H1 (cell line): ENCODE data around the gene CDHR2. TPM values are rescaled to one million over a fixed set of nuclear protein-coding genes. Genes with fewer than 3 reads are reported as not detected.

ENCODE experiments used
- ASH2L ChIP-seq: fragments of 200-600, 300-600 bp; sonication (generic); IDR thresholded peaks from one replicate; pipeline ENCODE4 v1.7.1; 2017; ENCODE audit warnings: low read length
- ATF3 ChIP-seq: IDR thresholded peaks from 2 replicates; pipeline ENCODE4 v1.6.1; 2011; ENCODE audit warnings: low read depth, mild to moderate bottlenecking, low read length; ENCODE audit not compliant: insufficient read depth
- BACH1 ChIP-seq: IDR thresholded peaks from 2 replicates; pipeline ENCODE4 v1.6.1; 2012; ENCODE audit warnings: low read length, improper control_type of control experiment
- BCL11A ChIP-seq, 2 experiments: IDR thresholded peaks; one replicate each; pipeline ENCODE4 v1.6.1; 2011; ENCODE audit warnings: low read depth in 2 of 2, low read length in 2 of 2, mild to moderate bottlenecking in 2 of 2
- HDAC2 ChIP-seq, 2 experiments: fragments of 300-600 bp in 1 of 2; sonication (generic) in 1 of 2; IDR thresholded peaks; 2 replicates each; pipeline ENCODE4 v1.6.1; 2011 to 2012; ENCODE audit warnings: low read depth in 2 of 2, low read length in 2 of 2, mild to moderate bottlenecking in 2 of 2, moderate library complexity in 2 of 2, borderline replicate concordance in 1 of 2, inconsistent platforms in 1 of 2
- KDM1A ChIP-seq: fragments of 200-600, 300-600 bp; sonication (generic); IDR thresholded peaks from 2 replicates; pipeline ENCODE4 v1.7.1; 2016; ENCODE audit warnings: mild to moderate bottlenecking, low read length, borderline replicate concordance
- SIRT6 ChIP-seq: IDR thresholded peaks from one replicate; pipeline ENCODE4 v1.7.1; 2012; ENCODE audit warnings: low read length, inconsistent platforms
- SRF ChIP-seq: IDR thresholded peaks from 2 replicates; pipeline ENCODE4 v1.6.1; 2011; ENCODE audit warnings: mild to moderate bottlenecking, low read depth, low read length, moderate library complexity
- TAF7 ChIP-seq: optimal IDR thresholded peaks from 2 replicates; pipeline ENCODE3; 2011; ENCODE audit warnings: low read depth, mild to moderate bottlenecking, inconsistent platforms, low read length, moderate library complexity, borderline replicate concordance
- polyA plus RNA-seq, 7 experiments: library from polyadenylated mRNA; depleted of rRNA in 3 of 7; stranded (reverse) in 5 of 7; unstranded in 2 of 7; fragments of >200 nt in 5 of 7; fragments of 200-250 nt in 2 of 7; gene quantifications; 1 replicate in 5 of 7; 2 replicates in 1 of 7; 4 replicates in 1 of 7; pipeline versions ENCODE4 v1.2.1 to v1.2.3, GENCODE V29; 2011 to 2013; ENCODE audit warnings: missing spikeins in 2 of 7, mixed read lengths in 2 of 7
- total RNA-seq: library from RNA; stranded (reverse); fragmentation: NEBNext Ultra II Directional; extraction: Animal tissue kit (Norgen Biotek cat#: 25700); gene quantifications from 2 replicates; pipeline ENCODE4 v1.2.1, GENCODE V29; 2021

The CDHR2 gene
- total and polyA plus RNA-seq, 2 of the 8 experiments (the other 6 are each of a cell fraction or from before 2014, with no cell fraction given) = 0.02 to 0.43 TPM

GRCh38 chr5:176524987-176525386, 24.2 kb upstream of the CDHR2 start (continued):
- TF ChIP-seq ATF3 = no peak
- TF ChIP-seq TAF7 = no peak
- TF ChIP-seq BCL11A (IDR thresholded peaks at IDR 0.05; ENCODE audit: low read depth in 2 of 2, low read length in 2 of 2) = no peak
- no peak for TF ChIP-seq SIRT6
- TF ChIP-seq HDAC2 (IDR thresholded peaks at IDR 0.05; ENCODE audit: borderline replicate concordance in 1 of 2, low read depth in 2 of 2, low read length in 2 of 2) = no peak
- no peak for TF ChIP-seq ASH2L
- no peak for TF ChIP-seq KDM1A
- TF ChIP-seq BACH1 = no peak
- no peak for TF ChIP-seq SRF
